ENCODE data around the gene DRAM2. TPM values are rescaled to one million over a fixed set of nuclear protein-coding genes. Genes with fewer than 3 reads are reported as not detected.

The DRAM2 gene
- total RNA-seq, 6 experiments from 2014 or later: 23.6 to 32.0 (median 28.9) TPM

GRCh38 chr1:111162488-111162880 is 22.6 kb upstream of the DRAM2 start:
- no peak for DNase-seq
- Mint-ChIP-seq H3K9me3 (no peaks in the 10 kb centered on the region), H3K4me1 (ENCODE audit: low read depth) (peaks cover 8% of the 10 kb centered on the region), H3K36me3 (ENCODE audit: low read depth) (peaks cover 5% of the 10 kb centered on the region), H3K27me3 (ENCODE audit: insufficient read depth) (no peaks in the 10 kb centered on the region), H3K4me3 (no peak overlapping the region), H3K27ac (no peak overlapping the region)
- no peak for TF ChIP-seq CTCF (IDR thresholded peaks at IDR 0.05)

GRCh38 chr1:111161843-111162487 is 22.1 kb upstream of the DRAM2 start:
- H3K36me3 Mint-ChIP-seq (ENCODE audit: low read depth): peaks cover 5% of the 10 kb centered on the region
- no peaks in the 10 kb centered on the region for H3K27me3 Mint-ChIP-seq (ENCODE audit: insufficient read depth)
- peaks cover 8% of the 10 kb centered on the region for H3K4me1 Mint-ChIP-seq (ENCODE audit: low read depth)
- no peaks in the 10 kb centered on the region for H3K9me3 Mint-ChIP-seq
- no peak overlapping the region for H3K4me3 Mint-ChIP-seq
- DNase-seq: no peak
- H3K27ac Mint-ChIP-seq: no peak overlapping the region
- no peak for TF ChIP-seq CTCF (IDR thresholded peaks at IDR 0.05)

DNA sequence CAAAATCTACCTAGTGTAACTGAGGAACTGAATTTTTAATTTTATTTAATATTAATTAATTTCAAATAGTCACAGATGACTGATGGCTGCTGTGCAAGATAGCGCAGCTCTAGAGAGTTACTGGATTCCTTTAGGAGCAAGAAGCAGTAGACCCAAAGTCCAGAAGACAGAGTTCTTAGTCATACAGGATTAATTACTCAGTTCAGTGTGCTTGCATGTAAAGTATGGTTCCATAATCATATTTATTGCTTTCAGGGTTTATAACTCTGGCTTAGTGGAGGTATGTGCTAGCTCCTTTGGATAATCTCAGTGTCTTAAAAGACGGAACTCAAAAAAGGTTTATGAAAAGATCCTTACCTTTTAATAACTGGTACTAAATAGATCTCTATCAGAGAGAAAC is 17.5 kb upstream of the DRAM2 start:
- H3K27me3 Mint-ChIP-seq (ENCODE audit: insufficient read depth): no peaks in the 10 kb centered on the region
- no peak for DNase-seq
- H3K4me3 Mint-ChIP-seq: no peak overlapping the region
- H3K4me1 Mint-ChIP-seq (ENCODE audit: low read depth): peaks cover 14% of the 10 kb centered on the region
- H3K9me3 Mint-ChIP-seq: no peaks in the 10 kb centered on the region
- no peak for TF ChIP-seq CTCF (IDR thresholded peaks at IDR 0.05)
- H3K36me3 Mint-ChIP-seq (ENCODE audit: low read depth): peaks cover 45% of the 10 kb centered on the region
- no peak overlapping the region for H3K27ac Mint-ChIP-seq

DNA sequence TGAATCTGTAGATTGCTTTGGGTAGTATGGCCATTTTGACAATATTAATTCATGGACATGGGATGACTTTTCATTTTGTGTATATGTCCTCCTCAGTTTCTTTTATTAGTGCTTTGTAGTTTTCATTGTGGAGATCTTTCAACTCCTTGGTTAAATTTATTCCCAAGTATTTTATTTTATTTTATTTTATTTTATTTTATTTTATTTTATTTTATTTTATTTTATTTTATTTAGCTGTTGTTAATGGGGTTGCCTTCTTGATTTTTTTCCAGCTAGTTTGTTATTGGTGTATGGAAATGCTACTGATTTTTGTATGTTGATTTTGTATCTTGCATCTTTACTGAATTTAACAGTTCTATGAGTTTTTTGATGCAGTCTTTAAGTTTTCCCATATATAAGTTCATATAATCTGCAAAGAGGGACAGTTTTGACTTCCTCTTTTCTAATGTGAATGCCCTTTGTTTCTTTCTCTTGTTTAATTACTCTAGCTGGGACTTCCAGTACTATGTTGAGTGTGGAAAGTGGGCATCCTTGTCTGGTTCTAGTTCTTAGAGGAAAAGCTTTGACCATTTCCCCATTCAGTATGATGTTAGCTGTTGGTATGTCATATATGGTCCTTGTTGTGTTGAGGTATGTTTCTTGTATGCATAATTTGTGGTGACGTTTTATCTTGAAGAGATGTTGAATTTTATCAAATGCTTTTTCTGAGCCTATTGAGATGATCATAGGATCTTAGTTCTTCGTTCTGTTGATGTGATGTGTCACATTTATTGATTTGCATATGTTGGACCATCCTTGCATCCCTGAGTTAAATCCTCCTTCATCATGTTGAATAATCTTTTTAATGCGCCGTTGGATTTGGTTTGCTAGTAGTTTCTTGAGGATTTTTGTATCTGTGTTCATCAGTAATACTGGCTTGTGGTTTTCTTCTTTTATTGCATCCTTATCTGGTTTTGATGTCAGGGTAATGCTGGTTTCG is 14.4 kb upstream of the DRAM2 start:
- Mint-ChIP-seq H3K27me3 (ENCODE audit: insufficient read depth) (no peaks in the 10 kb centered on the region), H3K4me1 (ENCODE audit: low read depth) (peaks cover 14% of the 10 kb centered on the region; the same call in 1 of the 2 replicates), H3K36me3 (ENCODE audit: low read depth) (peaks cover 63% of the 10 kb centered on the region), H3K27ac (no peak overlapping the region), H3K4me3 (no peak overlapping the region), H3K9me3 (no peaks in the 10 kb centered on the region)
- no peak for DNase-seq
- TF ChIP-seq CTCF (IDR thresholded peaks at IDR 0.05): no peak

DNA sequence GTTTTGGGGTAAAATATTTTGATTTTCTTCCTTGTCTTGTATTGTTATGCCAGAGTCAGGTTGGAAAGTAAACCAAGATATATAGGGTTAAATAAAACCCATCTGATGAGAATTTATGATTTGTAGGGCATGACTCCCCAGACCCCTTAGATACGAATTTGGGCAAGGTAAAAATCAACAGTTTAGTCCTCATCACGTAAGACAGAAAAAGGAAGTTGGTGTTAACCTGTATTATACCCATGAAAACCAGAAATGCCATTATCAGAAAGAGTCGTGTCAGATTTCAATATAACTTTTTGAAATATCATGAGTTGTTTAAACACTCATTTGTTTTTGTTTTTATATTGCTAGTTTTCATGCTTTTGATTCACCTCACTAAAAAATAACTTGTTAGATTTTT is 11.9 kb upstream of the DRAM2 start:
- Mint-ChIP-seq H3K4me3 (no peak overlapping the region), H3K27me3 (ENCODE audit: insufficient read depth) (no peaks in the 10 kb centered on the region), H3K4me1 (ENCODE audit: low read depth) (peaks cover 19% of the 10 kb centered on the region), H3K36me3 (ENCODE audit: low read depth) (peaks cover 64% of the 10 kb centered on the region), H3K27ac (no peak overlapping the region), H3K9me3 (no peaks in the 10 kb centered on the region)
- TF ChIP-seq CTCF (IDR thresholded peaks at IDR 0.05): no peak
- no peak for DNase-seq
